ENCODE data around the gene INPP5J.
"Not testable (repeated sequence)": the region's sequence is repeated elsewhere in the genome, so short reads cannot be mapped to it uniquely, and the experiment has no call there.

INPP5J gene

GRCh38 chr22:31095637-31096249 is 27.0 kb upstream of the INPP5J start:
- WGBS = 96% methylated on average over 3 of the region's 3 CpGs

GRCh38 chr22:31096657-31097279 is 26.0 kb upstream of the INPP5J start:
- Histone ChIP-seq H3K14ac (ENCODE audit: low read length in 2 of 2) (no peak overlapping the region), H2BK120ac (ENCODE audit: low read depth, low read length) (no peak overlapping the region), H2AFZ (ENCODE audit: low read depth, low read length) (no peak overlapping the region), H4K91ac (ENCODE audit: low read length) (no peak overlapping the region), H3K9ac (ENCODE audit: low read length) (no peak overlapping the region), H3K4me2 (ENCODE audit: low read length, poor library complexity, severe bottlenecking) (no peak overlapping the region), H2BK12ac (ENCODE audit: low read length in 2 of 2) (no peak overlapping the region), H3K27me3 (ENCODE audit: control insufficient read depth in 1 of 2, insufficient read depth in 1 of 2, low read length in 2 of 2) (no peaks in the 10 kb centered on the region), H2AK5ac (ENCODE audit: low read length, severe bottlenecking) (no peak overlapping the region), H3K27ac (ENCODE audit: low read length, poor library complexity, severe bottlenecking) (no peak overlapping the region), H3K4ac (ENCODE audit: low read depth in 1 of 2, low read length in 2 of 2) (no peak overlapping the region), H3K9me3 (ENCODE audit: control insufficient read depth, low read length) (no peaks in the 10 kb centered on the region), H3K4me3 (ENCODE audit: insufficient read depth in 1 of 2, low read depth in 1 of 2, low read length in 2 of 2) (no peak overlapping the region), H3K36me3 (ENCODE audit: control insufficient read depth in 1 of 2, insufficient read depth in 2 of 2, low read depth in 1 of 2, low read length in 2 of 2) (peaks cover 92 to 94% of the 10 kb centered on the region in 2 experiments), H3K79me1 (replicated peaks; ENCODE audit: low read length, poor library complexity, severe bottlenecking) (peaks cover 40% of the 10 kb centered on the region), H3K23ac (ENCODE audit: low read length in 2 of 2) (no peak overlapping the region), H3K18ac (ENCODE audit: low read depth in 1 of 2, low read length in 2 of 2) (no peak overlapping the region), H4K8ac (ENCODE audit: low read length) (no peak overlapping the region), H2BK15ac (ENCODE audit: low read depth, poor library complexity, severe bottlenecking) (no peak overlapping the region), H3K4me1 (ENCODE audit: control insufficient read depth, insufficient read depth, low read depth, low read length) (peaks cover 12% of the 10 kb centered on the region), H2BK5ac (ENCODE audit: low read depth, low read length, poor library complexity, severe bottlenecking) (no peak overlapping the region)
- WGBS = 96% methylated on average over 27 of the region's 27 CpGs
- no peak for DNase-seq

More at GRCh38 chr22:31095637-31096249, 27.0 kb upstream of the INPP5J start:
- Histone ChIP-seq H3K79me1 (replicated peaks; ENCODE audit: low read length, poor library complexity, severe bottlenecking) (peaks cover 50% of the 10 kb centered on the region), H3K23ac (ENCODE audit: low read length in 2 of 2) (no peak overlapping the region), H2BK12ac (ENCODE audit: low read length in 2 of 2) (no peak overlapping the region), H2BK5ac (ENCODE audit: low read depth, low read length, poor library complexity, severe bottlenecking) (no peak overlapping the region), H3K27ac (ENCODE audit: low read length, poor library complexity, severe bottlenecking) (no peak overlapping the region), H3K4ac (ENCODE audit: low read depth in 1 of 2, low read length in 2 of 2) (no peak overlapping the region), H3K9ac (ENCODE audit: low read length) (no peak overlapping the region), H3K36me3 (ENCODE audit: control insufficient read depth in 1 of 2, insufficient read depth in 2 of 2, low read depth in 1 of 2, low read length in 2 of 2) (peaks cover 95 to 97% of the 10 kb centered on the region in 2 experiments), H2BK15ac (ENCODE audit: low read depth, poor library complexity, severe bottlenecking) (no peak overlapping the region), H3K9me3 (ENCODE audit: control insufficient read depth, low read length) (no peaks in the 10 kb centered on the region), H4K91ac (ENCODE audit: low read length) (no peak overlapping the region), H3K4me2 (ENCODE audit: low read length, poor library complexity, severe bottlenecking) (no peak overlapping the region), H3K18ac (ENCODE audit: low read depth in 1 of 2, low read length in 2 of 2) (no peak overlapping the region), H3K27me3 (ENCODE audit: control insufficient read depth in 1 of 2, insufficient read depth in 1 of 2, low read length in 2 of 2) (no peaks in the 10 kb centered on the region), H2BK120ac (ENCODE audit: low read depth, low read length) (no peak overlapping the region), H2AFZ (ENCODE audit: low read depth, low read length) (no peak overlapping the region), H3K4me1 (ENCODE audit: control insufficient read depth, insufficient read depth, low read depth, low read length) (peaks cover 12% of the 10 kb centered on the region), H3K14ac (ENCODE audit: low read length in 2 of 2) (no peak overlapping the region), H2AK5ac (ENCODE audit: low read length, severe bottlenecking) (no peak overlapping the region), H3K4me3 (ENCODE audit: insufficient read depth in 1 of 2, low read depth in 1 of 2, low read length in 2 of 2) (no peak overlapping the region), H4K8ac (ENCODE audit: low read length) (no peak overlapping the region)
- no peak for DNase-seq

GRCh38 chr22:31097539-31097938 is 25.2 kb upstream of the INPP5J start:
- H3K9ac ChIP-seq (ENCODE audit: low read length) = peak overlapping the region; percentile 18
- not testable (repeated sequence) for H4K91ac ChIP-seq (ENCODE audit: low read length); H2BK15ac ChIP-seq (ENCODE audit: low read depth, poor library complexity, severe bottlenecking); H3K4me2 ChIP-seq (ENCODE audit: low read length, poor library complexity, severe bottlenecking); H2BK12ac ChIP-seq (ENCODE audit: low read length in 2 of 2); H3K14ac ChIP-seq (ENCODE audit: low read length in 2 of 2); H3K27ac ChIP-seq (ENCODE audit: low read length, poor library complexity, severe bottlenecking); H3K27me3 ChIP-seq (ENCODE audit: control insufficient read depth in 1 of 2, insufficient read depth in 1 of 2, low read length in 2 of 2); H2AK5ac ChIP-seq (ENCODE audit: low read length, severe bottlenecking); H4K8ac ChIP-seq (ENCODE audit: low read length); H3K4ac ChIP-seq (ENCODE audit: low read depth in 1 of 2, low read length in 2 of 2); H3K18ac ChIP-seq (ENCODE audit: low read depth in 1 of 2, low read length in 2 of 2); H3K9me3 ChIP-seq (ENCODE audit: control insufficient read depth, low read length); DNase-seq; H2BK120ac ChIP-seq (ENCODE audit: low read depth, low read length); H3K4me3 ChIP-seq (ENCODE audit: insufficient read depth in 1 of 2, low read depth in 1 of 2, low read length in 2 of 2); H2AFZ ChIP-seq (ENCODE audit: low read depth, low read length); H3K23ac ChIP-seq (ENCODE audit: low read length in 2 of 2); H2BK5ac ChIP-seq (ENCODE audit: low read depth, low read length, poor library complexity, severe bottlenecking)
- peaks cover 20% of the 10 kb centered on the region for H3K4me1 ChIP-seq (ENCODE audit: control insufficient read depth, insufficient read depth, low read depth, low read length)
- peaks cover 86 to 94% of the 10 kb centered on the region in 2 experiments for H3K36me3 ChIP-seq (ENCODE audit: control insufficient read depth in 1 of 2, insufficient read depth in 2 of 2, low read depth in 1 of 2, low read length in 2 of 2)
- WGBS = 93% methylated on average over 4 of the region's 5 CpGs
- peaks cover 35% of the 10 kb centered on the region for H3K79me1 ChIP-seq (replicated peaks; ENCODE audit: low read length, poor library complexity, severe bottlenecking)

- 90% methylated on average over 10 of the region's 10 CpGs for WGBS
- H3K79me1 ChIP-seq (replicated peaks; ENCODE audit: low read length, poor library complexity, severe bottlenecking) = peaks cover 29% of the 10 kb centered on the region
- no peaks in the 10 kb centered on the region for H3K9me3 ChIP-seq (ENCODE audit: control insufficient read depth, low read length)
- peak overlapping the region; percentile 18 for H3K9ac ChIP-seq (ENCODE audit: low read length)
- H3K36me3 ChIP-seq (ENCODE audit: control insufficient read depth in 1 of 2, insufficient read depth in 2 of 2, low read depth in 1 of 2, low read length in 2 of 2) = peaks cover 84 to 94% of the 10 kb centered on the region in 2 experiments
- no peak overlapping the region for H3K4ac ChIP-seq (ENCODE audit: low read depth in 1 of 2, low read length in 2 of 2)
- no peak overlapping the region for H3K14ac ChIP-seq (ENCODE audit: low read length in 2 of 2)
- H3K23ac ChIP-seq (ENCODE audit: low read length in 2 of 2) = no peak overlapping the region
- H2BK12ac ChIP-seq (ENCODE audit: low read length in 2 of 2) = no peak overlapping the region
- peaks cover 22% of the 10 kb centered on the region for H3K4me1 ChIP-seq (ENCODE audit: control insufficient read depth, insufficient read depth, low read depth, low read length)
- H2BK15ac ChIP-seq (ENCODE audit: low read depth, poor library complexity, severe bottlenecking) = no peak overlapping the region
- H3K27me3 ChIP-seq (ENCODE audit: control insufficient read depth in 1 of 2, insufficient read depth in 1 of 2, low read length in 2 of 2) = no peaks in the 10 kb centered on the region
- no peak overlapping the region for H3K27ac ChIP-seq (ENCODE audit: low read length, poor library complexity, severe bottlenecking)
- no peak overlapping the region for H3K18ac ChIP-seq (ENCODE audit: low read depth in 1 of 2, low read length in 2 of 2)
- no peak overlapping the region for H4K91ac ChIP-seq (ENCODE audit: low read length)
- DNase-seq = no peak
- H4K8ac ChIP-seq (ENCODE audit: low read length) = no peak overlapping the region
- H2BK5ac ChIP-seq (ENCODE audit: low read depth, low read length, poor library complexity, severe bottlenecking) = no peak overlapping the region
- H2BK120ac ChIP-seq (ENCODE audit: low read depth, low read length) = no peak overlapping the region
- H2AK5ac ChIP-seq (ENCODE audit: low read length, severe bottlenecking) = no peak overlapping the region
- H3K4me3 ChIP-seq (ENCODE audit: insufficient read depth in 1 of 2, low read depth in 1 of 2, low read length in 2 of 2) = no peak overlapping the region
- no peak overlapping the region for H3K4me2 ChIP-seq (ENCODE audit: low read length, poor library complexity, severe bottlenecking)
- H2AFZ ChIP-seq (ENCODE audit: low read depth, low read length) = no peak overlapping the region
Measured at GRCh38 chr22:31097941-31098631, 24.7 kb upstream of the INPP5J start.

Measured in mesenchymal stem cell (in vitro differentiated cells and primary cell).